Stomach (tissue), 9 donors: Measurements from ENCODE around the gene CADPS. TPM values are rescaled to one million over a fixed set of nuclear protein-coding genes. Genes with fewer than 3 reads are reported as not detected.

Experiments used
- DNase-seq, 2 donors: peaks; one replicate each; pipeline versions ENCODE4 v3.0.0 to v3.0.0-alpha.2; 2013 to 2019
- H3K27ac ChIP-seq, 5 donors: fragments of 200-600 bp in 4 of 5; sonication (generic) in 4 of 5; one replicate each; pipeline ENCODE4 v1.5.1; 2013 to 2019; ENCODE audit warnings: mild to moderate bottlenecking in 1 of 5, moderate library complexity in 1 of 5
- H3K27me3 ChIP-seq, 3 donors: fragments of 200-600 bp; sonication (generic); one replicate each; pipeline ENCODE4 v1.5.1; 2017 to 2019; ENCODE audit warnings: mixed run types in 1 of 3
- H3K36me3 ChIP-seq, 4 donors: fragments of 200-600 bp; sonication (generic); 1 replicate in 3 of 4; 2 replicates in 1 of 4; pipeline ENCODE4 v1.5.1; 2016 to 2019
- H3K4me1 ChIP-seq, 4 donors: fragments of 200-600 bp; sonication (generic); one replicate each; pipeline ENCODE4 v1.5.1; 2016 to 2019
- H3K4me3 ChIP-seq, 4 donors: fragments of 200-600 bp; sonication (generic) in 3 of 4; one replicate each; pipeline ENCODE4 v1.5.1; 2016 to 2019; ENCODE audit warnings: mild to moderate bottlenecking in 1 of 4
- H3K9me3 ChIP-seq, 4 donors: fragments of 200-600 bp; sonication (generic); one replicate each; pipeline ENCODE4 v1.5.1; 2016 to 2019
- EP300 ChIP-seq: sonication (generic); formaldehyde crosslinking; IDR thresholded peaks from one replicate; pipeline ENCODE4 v1.6.1; 2017; ENCODE audit warnings: antibody characterized with exemption
- POLR2A ChIP-seq, 4 donors: fragments of 450-650 bp; IDR thresholded peaks; one replicate each; pipeline ENCODE4 v1.6.1; 2016; ENCODE audit warnings: antibody characterized with exemption in 4 of 4, control low read depth in 2 of 4, mild to moderate bottlenecking in 1 of 4, moderate library complexity in 1 of 4
- POLR2AphosphoS5 ChIP-seq, 3 donors: sonication (generic); formaldehyde crosslinking; IDR thresholded peaks; one replicate each; pipeline ENCODE4 v1.6.1; 2016; ENCODE audit warnings: antibody characterized with exemption in 3 of 3
- WGBS, 5 donors: extraction: QIAGEN DNeasy Blood & Tissue Kit in 3 of 5; methylation state at CpG; one replicate each; pipeline versions ENCODE4 v1.1.5 to v1.1.7; 2013 to 2018; 5-methylcytosine and 5-hydroxymethylcytosine counted together
- intact Hi-C: fragments of 100-400 bp; cut with DNase I; formaldehyde crosslinking; loops from one replicate; pipeline ENCODE4 v1.15.1; 2023; ENCODE audit warnings: low total_unique reads
- polyA plus RNA-seq, 3 donors: library from polyadenylated mRNA; stranded (reverse); fragments of 200-250 nt; gene quantifications; one replicate each; pipeline ENCODE4 v1.2.3, GENCODE V29; 2013
- total RNA-seq, 5 donors: library from RNA; depleted of rRNA; stranded (reverse); fragments of >200 nt; gene quantifications; one replicate each; pipeline versions ENCODE4 v1.1.0 to v1.2.3, GENCODE V29; 2014 to 2016
- TF ChIP-seq, protein P1 (sequence below), 7 experiments: fragments of 450-650 bp in 4 of 7; fragments of 200-600 bp in 3 of 7; sonication (generic) in 3 of 7; IDR thresholded peaks; one replicate each; pipeline ENCODE4 v1.5.1; 2016 to 2019; ENCODE audit warnings: antibody characterized with exemption in 7 of 7, control low read depth in 2 of 7, mild to moderate bottlenecking in 1 of 7
- donor health status: healthy with polysubstance abuse.
- donor health status: Bipolar disorder and iron deficiency.
- donor health status: healthy.

The CADPS gene
- total and polyA plus RNA-seq, 8 donors = 0.58 to 32.2 (median 3.4) TPM

DNA sequence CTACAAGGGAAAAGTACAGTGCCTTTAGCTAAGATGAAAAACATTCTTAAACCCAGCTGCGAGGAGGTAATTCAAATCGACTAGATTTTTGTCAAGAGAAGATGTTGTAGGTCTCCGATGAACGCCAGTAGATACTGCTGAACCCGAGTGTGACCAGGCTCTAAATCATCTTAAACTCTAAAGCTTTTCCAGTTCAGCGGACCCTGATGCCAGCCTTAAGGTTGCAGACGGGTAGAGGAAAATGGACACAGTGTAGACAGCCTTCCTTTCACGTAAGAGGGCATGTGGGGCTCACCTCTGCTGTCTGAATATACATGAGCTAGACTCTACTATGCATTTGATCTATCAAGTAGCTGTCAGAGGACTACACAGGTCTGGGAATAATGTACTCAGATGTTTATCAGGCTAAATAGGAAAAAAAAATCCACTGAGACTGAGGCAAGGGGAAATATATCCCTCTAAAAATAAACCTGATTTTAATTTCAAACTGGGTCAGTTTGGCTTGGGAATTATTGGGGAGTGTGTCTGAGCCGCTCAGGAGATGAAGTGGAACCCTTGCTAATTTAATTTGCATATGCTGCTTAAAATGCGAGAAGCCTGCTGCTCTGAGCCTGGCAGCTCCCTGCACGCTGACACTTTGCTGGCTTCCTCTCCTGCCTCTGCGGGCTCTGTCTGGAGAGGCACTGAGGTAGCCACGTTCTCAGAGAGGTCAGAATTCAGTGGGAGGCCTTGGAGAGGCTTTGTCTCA is 151.9 kb downstream of the CADPS start:
- no peaks in the 10 kb centered on the region for H3K36me3 ChIP-seq
- no peak overlapping the region for H3K4me3 ChIP-seq
- intact Hi-C loops = no loop called here
- DNase-seq = peak in 1 of 2 donors; percentile 11
- H3K4me1 ChIP-seq = peaks cover 0 to 4% (median 0%) of the 10 kb centered on the region in 4 donors
- 51 to 60% (median 58%) methylated on average over 13 of the region's 13 CpGs for WGBS, 5 donors
- TF ChIP-seq EP300 (no peak), POLR2A (IDR thresholded peaks at IDR 0.05) (no peak), POLR2AphosphoS5 (IDR thresholded peaks at IDR 0.05) (no peak)
- TF ChIP-seq, protein P1, sequence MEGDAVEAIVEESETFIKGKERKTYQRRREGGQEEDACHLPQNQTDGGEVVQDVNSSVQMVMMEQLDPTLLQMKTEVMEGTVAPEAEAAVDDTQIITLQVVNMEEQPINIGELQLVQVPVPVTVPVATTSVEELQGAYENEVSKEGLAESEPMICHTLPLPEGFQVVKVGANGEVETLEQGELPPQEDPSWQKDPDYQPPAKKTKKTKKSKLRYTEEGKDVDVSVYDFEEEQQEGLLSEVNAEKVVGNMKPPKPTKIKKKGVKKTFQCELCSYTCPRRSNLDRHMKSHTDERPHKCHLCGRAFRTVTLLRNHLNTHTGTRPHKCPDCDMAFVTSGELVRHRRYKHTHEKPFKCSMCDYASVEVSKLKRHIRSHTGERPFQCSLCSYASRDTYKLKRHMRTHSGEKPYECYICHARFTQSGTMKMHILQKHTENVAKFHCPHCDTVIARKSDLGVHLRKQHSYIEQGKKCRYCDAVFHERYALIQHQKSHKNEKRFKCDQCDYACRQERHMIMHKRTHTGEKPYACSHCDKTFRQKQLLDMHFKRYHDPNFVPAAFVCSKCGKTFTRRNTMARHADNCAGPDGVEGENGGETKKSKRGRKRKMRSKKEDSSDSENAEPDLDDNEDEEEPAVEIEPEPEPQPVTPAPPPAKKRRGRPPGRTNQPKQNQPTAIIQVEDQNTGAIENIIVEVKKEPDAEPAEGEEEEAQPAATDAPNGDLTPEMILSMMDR (IDR thresholded peaks at IDR 0.05) = no peak
- no peak overlapping the region for H3K27ac ChIP-seq
- H3K27me3 ChIP-seq = peaks cover 0 to 6% (median 0%) of the 10 kb centered on the region in 3 donors
- no peaks in the 10 kb centered on the region for H3K9me3 ChIP-seq

DNA sequence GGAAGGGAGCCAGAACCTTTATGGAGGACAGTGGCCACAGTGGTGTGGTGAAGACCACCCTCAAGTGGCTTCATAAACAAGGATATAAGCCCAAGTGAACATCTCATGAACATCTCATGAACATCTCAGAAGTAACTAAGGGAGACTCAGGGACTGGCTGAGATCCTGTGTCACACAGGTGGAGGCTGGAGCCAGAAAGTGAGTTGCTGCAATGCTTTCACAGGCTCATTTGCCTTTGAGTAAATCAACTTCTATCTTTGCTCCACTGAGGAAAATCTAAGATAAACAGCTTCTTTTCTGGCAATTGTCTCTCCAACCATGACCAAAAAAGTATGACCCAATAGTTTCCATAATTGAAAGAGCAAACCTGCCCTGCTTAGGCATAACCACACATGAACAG is 152.9 kb downstream of the CADPS start:
- DNase-seq = no peak
- Histone ChIP-seq H3K9me3 (no peaks in the 10 kb centered on the region), H3K36me3 (no peaks in the 10 kb centered on the region), H3K27ac (no peak overlapping the region), H3K27me3 (peaks cover 0 to 6% (median 0%) of the 10 kb centered on the region in 3 donors), H3K4me1 (peaks cover 0 to 4% (median 0%) of the 10 kb centered on the region in 4 donors), H3K4me3 (no peak overlapping the region)
- intact Hi-C loops = no loop called here
- TF ChIP-seq EP300 = no peak
- TF ChIP-seq, protein P1 (IDR thresholded peaks at IDR 0.05) = no peak
- no peak for TF ChIP-seq POLR2A (IDR thresholded peaks at IDR 0.05)
- no peak for TF ChIP-seq POLR2AphosphoS5 (IDR thresholded peaks at IDR 0.05)

DNA sequence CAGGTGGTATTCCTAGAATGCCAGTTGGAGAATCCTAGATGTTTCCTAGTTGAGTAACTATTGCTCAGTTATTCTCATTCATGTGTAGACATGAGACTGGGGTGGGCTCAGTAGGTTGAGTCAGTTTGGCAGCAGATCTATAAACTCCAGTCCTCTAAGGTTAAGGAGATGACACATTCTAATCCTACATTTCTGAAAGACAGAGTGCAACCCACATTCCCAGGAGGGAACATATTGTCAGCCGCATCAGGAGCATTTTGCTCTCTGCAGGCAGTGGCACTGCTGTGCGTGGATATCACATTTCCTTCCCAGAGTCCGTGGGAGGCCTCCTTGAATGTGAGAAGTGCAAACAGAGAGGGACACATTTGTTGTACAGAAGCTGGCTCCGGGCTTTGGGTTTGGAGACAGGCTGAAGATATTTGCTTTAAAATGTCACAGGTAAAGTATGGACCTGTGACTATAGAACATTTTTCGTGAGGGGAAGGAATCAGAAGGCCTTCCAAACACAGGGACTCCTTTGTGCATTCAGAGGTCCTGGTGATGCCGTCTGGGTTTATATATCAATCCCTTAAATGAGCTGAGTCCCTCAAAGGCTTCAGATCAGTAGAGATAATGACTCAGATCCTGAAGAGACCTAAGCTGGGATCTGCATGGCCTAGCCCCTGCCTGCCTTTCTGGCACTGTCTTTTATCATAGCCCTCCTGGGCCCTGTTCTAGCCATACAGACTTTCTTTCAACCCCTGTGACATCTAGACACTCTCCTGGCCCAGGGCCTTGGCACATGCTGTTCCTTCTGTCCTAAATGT is 156.5 kb downstream of the CADPS start:
- DNase-seq = no peak
- WGBS, 5 donors = 42 to 55% (median 49%) methylated on average over 6 of the region's 6 CpGs
- Histone ChIP-seq H3K9me3 (no peaks in the 10 kb centered on the region), H3K4me1 (peaks cover 0 to 3% (median 0%) of the 10 kb centered on the region in 4 donors), H3K4me3 (no peak overlapping the region), H3K27me3 (peaks cover 0 to 6% (median 0%) of the 10 kb centered on the region in 3 donors), H3K27ac (no peak overlapping the region), H3K36me3 (no peaks in the 10 kb centered on the region)
- TF ChIP-seq EP300 (no peak), POLR2A (IDR thresholded peaks at IDR 0.05) (no peak), POLR2AphosphoS5 (IDR thresholded peaks at IDR 0.05) (no peak)
- TF ChIP-seq, protein P1 (IDR thresholded peaks at IDR 0.05) = no peak
- intact Hi-C loops = no loop called here

DNA sequence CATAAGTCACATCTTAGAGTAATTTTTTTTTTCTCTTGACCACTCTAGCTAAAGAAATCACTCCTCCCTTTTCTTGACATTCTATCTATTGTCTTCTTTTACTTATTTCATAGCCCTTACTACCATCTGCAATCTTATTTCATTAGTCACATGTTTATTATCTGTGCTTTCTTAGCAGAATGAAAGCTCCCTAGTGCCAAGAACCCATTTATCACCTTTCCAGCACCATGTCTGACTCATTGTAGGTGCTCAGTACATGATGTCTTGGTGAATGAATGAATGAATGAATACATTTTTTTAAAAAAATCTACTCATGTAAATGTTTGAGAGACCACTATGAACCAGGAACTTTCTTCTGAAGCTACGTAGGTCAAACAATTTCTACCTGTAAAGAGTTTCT is 157.2 kb downstream of the CADPS start:
- no peak overlapping the region for H3K4me3 ChIP-seq
- no peaks in the 10 kb centered on the region for H3K9me3 ChIP-seq
- no peaks in the 10 kb centered on the region for H3K36me3 ChIP-seq
- intact Hi-C loops = no loop called here
- no peak overlapping the region for H3K27ac ChIP-seq
- H3K4me1 ChIP-seq = no peaks in the 10 kb centered on the region
- peaks cover 0 to 6% (median 0%) of the 10 kb centered on the region in 3 donors for H3K27me3 ChIP-seq
- TF ChIP-seq POLR2A (IDR thresholded peaks at IDR 0.05) (no peak), EP300 (no peak), POLR2AphosphoS5 (IDR thresholded peaks at IDR 0.05) (no peak)
- TF ChIP-seq, protein P1 (IDR thresholded peaks at IDR 0.05) = no peak
- WGBS, 5 donors = 72 to 87% (median 72%) methylated on average over 1 of the region's 1 CpG
- no peak for DNase-seq
